ENCODE data around the gene TINAGL1. TPM values are rescaled to one million over a fixed set of nuclear protein-coding genes. Genes with fewer than 3 reads are reported as not detected.

TINAGL1 gene
- total RNA-seq, 1 experiment from 2014 or later, result 2.5 TPM

DNA sequence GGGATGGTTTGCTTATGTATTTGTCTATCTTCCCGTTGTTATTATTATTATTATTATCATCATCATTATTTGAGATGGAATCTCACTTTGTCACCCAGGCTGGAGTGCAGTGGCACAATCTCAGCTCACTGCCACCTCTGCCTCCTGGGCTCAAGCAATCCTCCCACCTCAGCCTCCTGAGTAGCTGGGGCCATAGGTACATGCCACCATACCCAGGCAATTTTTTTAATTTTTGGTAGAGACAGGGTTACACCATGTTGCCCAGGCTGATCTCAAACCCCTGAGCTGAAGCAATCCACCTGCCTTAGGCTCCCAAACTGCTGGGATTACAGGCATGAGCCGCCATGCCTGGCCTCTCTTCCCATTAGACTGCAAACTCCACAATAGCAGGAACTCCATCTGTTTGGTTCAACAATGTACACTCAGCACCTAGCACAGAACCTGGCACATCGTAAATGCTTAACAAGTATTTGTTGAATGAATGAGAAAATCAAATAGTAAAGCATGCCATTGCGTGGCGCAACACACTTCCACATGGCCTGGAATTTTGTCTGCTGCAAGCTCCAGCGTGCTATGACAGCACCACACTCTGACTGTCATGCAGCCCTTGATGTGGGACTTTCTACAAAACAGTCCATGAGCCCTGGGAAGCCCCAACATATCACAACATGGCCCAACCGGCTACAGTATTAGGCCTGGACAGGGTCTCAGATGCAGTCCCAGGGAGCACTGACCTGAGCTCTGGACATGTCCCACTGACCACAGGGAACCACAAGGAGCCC lies 3.8 kb upstream of the TINAGL1 start:
- Histone ChIP-seq H3K23ac (ENCODE audit: insufficient read length, low read depth, low read length) (no peak overlapping the region), H3K27ac (ENCODE audit: insufficient read length, low read depth, low read length) (no peak overlapping the region), H3K79me2 (ENCODE audit: insufficient read depth, low read length) (no peaks in the 10 kb centered on the region), H3K14ac (ENCODE audit: insufficient read depth, low read length) (no peak overlapping the region), H3K4ac (ENCODE audit: low read depth, low read length) (no peak overlapping the region), H3K4me2 (ENCODE audit: insufficient read depth, insufficient read length, low read length) (no peak overlapping the region), H3T11ph (ENCODE audit: low read length) (no peak overlapping the region), H2BK120ac (ENCODE audit: low read depth, low read length, poor library complexity, severe bottlenecking) (no peak overlapping the region), H2AFZ (ENCODE audit: low read length) (no peak overlapping the region), H3K18ac (ENCODE audit: insufficient read length, low read depth, low read length) (no peak overlapping the region), H4K5ac (ENCODE audit: insufficient read length, low read depth, low read length) (no peak overlapping the region), H4K8ac (replicated peaks; ENCODE audit: insufficient read length, low read depth, low read length) (no peak overlapping the region), H4K20me1 (ENCODE audit: control insufficient read depth, insufficient read depth, insufficient read length) (no peaks in the 10 kb centered on the region), H3K79me1 (ENCODE audit: insufficient read depth, low read depth, low read length, poor library complexity, severe bottlenecking) (no peaks in the 10 kb centered on the region), H2AK5ac (ENCODE audit: insufficient read length, low read length) (no peak overlapping the region), H4K91ac (ENCODE audit: insufficient read length, low read depth, low read length) (no peak overlapping the region), H3K23me2 (ENCODE audit: insufficient read length, low read depth, low read length, poor library complexity, severe bottlenecking) (no peaks in the 10 kb centered on the region), H2BK15ac (ENCODE audit: low read depth, low read length) (no peak overlapping the region), H3K9ac (ENCODE audit: extremely low read depth, insufficient read length, low read length) (no peak overlapping the region), H3K9me3 (ENCODE audit: control insufficient read depth, low read depth, low read length) (no peaks in the 10 kb centered on the region), H3K27me3 (ENCODE audit: insufficient read depth, low read length) (no peaks in the 10 kb centered on the region), H2BK5ac (ENCODE audit: insufficient read length, low read length) (no peak overlapping the region), H3K4me1 (ENCODE audit: insufficient read depth, low read length) (no peaks in the 10 kb centered on the region), H2BK12ac (ENCODE audit: insufficient read length, low read depth, low read length) (no peak overlapping the region), H2BK20ac (ENCODE audit: low read depth, low read length, poor library complexity, severe bottlenecking) (no peak overlapping the region), H3K56ac (ENCODE audit: insufficient read length, low read depth, low read length) (no peak overlapping the region)
- TF ChIP-seq, protein P1, sequence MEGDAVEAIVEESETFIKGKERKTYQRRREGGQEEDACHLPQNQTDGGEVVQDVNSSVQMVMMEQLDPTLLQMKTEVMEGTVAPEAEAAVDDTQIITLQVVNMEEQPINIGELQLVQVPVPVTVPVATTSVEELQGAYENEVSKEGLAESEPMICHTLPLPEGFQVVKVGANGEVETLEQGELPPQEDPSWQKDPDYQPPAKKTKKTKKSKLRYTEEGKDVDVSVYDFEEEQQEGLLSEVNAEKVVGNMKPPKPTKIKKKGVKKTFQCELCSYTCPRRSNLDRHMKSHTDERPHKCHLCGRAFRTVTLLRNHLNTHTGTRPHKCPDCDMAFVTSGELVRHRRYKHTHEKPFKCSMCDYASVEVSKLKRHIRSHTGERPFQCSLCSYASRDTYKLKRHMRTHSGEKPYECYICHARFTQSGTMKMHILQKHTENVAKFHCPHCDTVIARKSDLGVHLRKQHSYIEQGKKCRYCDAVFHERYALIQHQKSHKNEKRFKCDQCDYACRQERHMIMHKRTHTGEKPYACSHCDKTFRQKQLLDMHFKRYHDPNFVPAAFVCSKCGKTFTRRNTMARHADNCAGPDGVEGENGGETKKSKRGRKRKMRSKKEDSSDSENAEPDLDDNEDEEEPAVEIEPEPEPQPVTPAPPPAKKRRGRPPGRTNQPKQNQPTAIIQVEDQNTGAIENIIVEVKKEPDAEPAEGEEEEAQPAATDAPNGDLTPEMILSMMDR (conservative IDR thresholded peaks at IDR 0.05), result no peak
- H3K27me3 Mint-ChIP-seq (ENCODE audit: low read depth), result peaks cover 9% of the 10 kb centered on the region
- H3K9me3 Mint-ChIP-seq, result no peaks in the 10 kb centered on the region; a peak in 1 of 5 replicates
- no peak overlapping the region for H3K4me3 Mint-ChIP-seq
- no peaks in the 10 kb centered on the region for H3K36me3 Mint-ChIP-seq (ENCODE audit: insufficient read depth in 1 of 3, low read depth in 3 of 3)
- peaks cover 16 to 29% of the 10 kb centered on the region in 2 experiments for H3K4me1 Mint-ChIP-seq
- no peak for DNase-seq
- WGBS (ENCODE audit: extremely low coverage, insufficient read length, low lambda C conversion rate), result no CpG with 5 or more reads among the region's 7 CpGs
- peak overlapping the region in 1 of 3 experiments; percentile 44; a peak in 1 of 7 replicates for H3K27ac Mint-ChIP-seq

Data from H9 (cell line).